ENCODE measurements around the gene ABLIM2. TPM values are rescaled to one million over a fixed set of nuclear protein-coding genes. Genes with fewer than 3 reads are reported as not detected.
"Not testable (repeated sequence)": the region's sequence is repeated elsewhere in the genome, so short reads cannot be mapped to it uniquely, and the experiment has no call there.

ABLIM2 gene
- polyA plus RNA-seq, 3 donors: 0.21 TPM; not detected in 2

- Histone ChIP-seq H3K27ac (ENCODE audit: low read depth in 1 of 2, low read length in 2 of 2) (no peak overlapping the region), H4K20me1 (ENCODE audit: insufficient read depth, low read length) (no peaks in the 10 kb centered on the region), H2AFZ (ENCODE audit: insufficient read depth, low read depth, low read length, poor library complexity, severe bottlenecking) (no peak overlapping the region), H3K27me3 (ENCODE audit: control insufficient read depth in 2 of 2, insufficient read depth in 2 of 2, low read length in 2 of 2) (peaks cover 0 to 11% of the 10 kb centered on the region in 2 donors), H3K9ac (ENCODE audit: insufficient read depth, low read length, poor library complexity, severe bottlenecking) (no peak overlapping the region), H3K4me1 (ENCODE audit: control insufficient read depth in 1 of 2, insufficient read depth in 2 of 2, low read length in 2 of 2) (no peaks in the 10 kb centered on the region), H3K4me3 (replicated peaks in 1 of 3; ENCODE audit: low read depth in 2 of 3, low read length in 3 of 3) (no peak overlapping the region), H3K79me2 (ENCODE audit: insufficient read depth, low read length) (no peaks in the 10 kb centered on the region), H3K4me2 (replicated peaks; ENCODE audit: extremely low read depth, low read length, poor library complexity, severe bottlenecking) (no peak overlapping the region), H3K9me3 (replicated peaks in 1 of 2; ENCODE audit: control insufficient read depth in 1 of 2, insufficient read depth in 1 of 2, low read length in 2 of 2) (peaks cover 0 to 4% of the 10 kb centered on the region in 2 donors), H3K36me3 (replicated peaks in 1 of 2; ENCODE audit: control insufficient read depth in 1 of 2, insufficient read depth in 2 of 2, low read length in 2 of 2) (no peaks in the 10 kb centered on the region)
- Mint-ChIP-seq H3K27ac (no peak overlapping the region), H3K27me3 (ENCODE audit: low read depth in 3 of 3) (peaks cover 22 to 28% (median 24%) of the 10 kb centered on the region in 3 donors), H3K9me3 (peaks cover 0 to 3% (median 1%) of the 10 kb centered on the region in 7 donors), H3K4me3 (no peak overlapping the region), H3K4me1 (peaks cover 4% of the 10 kb centered on the region), H3K36me3 (no peaks in the 10 kb centered on the region)
- no peak for TF ChIP-seq CTCF (IDR thresholded peaks at IDR 0.05)
- no peak for DNase-seq
- intact Hi-C loops (cut with micrococcal nuclease): no loop called here
- WGBS (ENCODE audit: insufficient coverage): 84% methylated on average over 12 of the region's 14 CpGs
These were observed 212.8 kb downstream of the ABLIM2 start for GRCh38 chr4:7945709-7946380.

- Histone ChIP-seq H3K4me1 (ENCODE audit: control insufficient read depth in 1 of 2, insufficient read depth in 2 of 2, low read length in 2 of 2) (peaks cover 0 to 4% of the 10 kb centered on the region in 2 donors), H3K9ac (ENCODE audit: insufficient read depth, low read length, poor library complexity, severe bottlenecking) (no peak overlapping the region), H3K27ac (ENCODE audit: low read depth in 1 of 2, low read length in 2 of 2) (no peak overlapping the region), H3K36me3 (replicated peaks in 1 of 2; ENCODE audit: control insufficient read depth in 1 of 2, insufficient read depth in 2 of 2, low read length in 2 of 2) (no peaks in the 10 kb centered on the region), H3K27me3 (ENCODE audit: control insufficient read depth in 2 of 2, insufficient read depth in 2 of 2, low read length in 2 of 2) (peaks cover 2 to 22% of the 10 kb centered on the region in 2 donors), H3K79me2 (ENCODE audit: insufficient read depth, low read length) (no peaks in the 10 kb centered on the region), H4K20me1 (ENCODE audit: insufficient read depth, low read length) (no peaks in the 10 kb centered on the region), H3K4me3 (replicated peaks in 1 of 3; ENCODE audit: low read depth in 2 of 3, low read length in 3 of 3) (no peak overlapping the region), H3K4me2 (replicated peaks; ENCODE audit: extremely low read depth, low read length, poor library complexity, severe bottlenecking) (no peak overlapping the region), H2AFZ (ENCODE audit: insufficient read depth, low read depth, low read length, poor library complexity, severe bottlenecking) (no peak overlapping the region), H3K9me3 (replicated peaks in 1 of 2; ENCODE audit: control insufficient read depth in 1 of 2, insufficient read depth in 1 of 2, low read length in 2 of 2) (peaks cover 0 to 7% of the 10 kb centered on the region in 2 donors)
- WGBS (ENCODE audit: insufficient coverage): no CpG with 5 or more reads among the region's 5 CpGs
- no peak overlapping the region for H3K4me3 Mint-ChIP-seq
- H3K27me3 Mint-ChIP-seq (ENCODE audit: low read depth in 3 of 3): peaks cover 31 to 37% (median 32%) of the 10 kb centered on the region in 3 donors
- H3K4me1 Mint-ChIP-seq: peaks cover 4% of the 10 kb centered on the region
- no peaks in the 10 kb centered on the region for H3K36me3 Mint-ChIP-seq
- no peak for TF ChIP-seq CTCF (IDR thresholded peaks at IDR 0.05)
- peaks cover 0 to 7% (median 7%) of the 10 kb centered on the region in 7 donors for H3K9me3 Mint-ChIP-seq
- H3K27ac Mint-ChIP-seq: no peak overlapping the region
- intact Hi-C loops (cut with micrococcal nuclease): no loop called here
- DNase-seq: no peak
These were observed 213.9 kb downstream of the ABLIM2 start for GRCh38 chr4:7944599-7945220.

- H4K20me1 ChIP-seq (ENCODE audit: insufficient read depth, low read length); H3K4me3 ChIP-seq (replicated peaks in 1 of 3; ENCODE audit: low read depth in 2 of 3, low read length in 3 of 3); intact Hi-C loops (cut with micrococcal nuclease); H3K36me3 Mint-ChIP-seq; H3K4me1 Mint-ChIP-seq; H2AFZ ChIP-seq (ENCODE audit: insufficient read depth, low read depth, low read length, poor library complexity, severe bottlenecking); H3K27ac Mint-ChIP-seq; H3K9me3 ChIP-seq (replicated peaks in 1 of 2; ENCODE audit: control insufficient read depth in 1 of 2, insufficient read depth in 1 of 2, low read length in 2 of 2); H3K36me3 ChIP-seq (replicated peaks in 1 of 2; ENCODE audit: control insufficient read depth in 1 of 2, insufficient read depth in 2 of 2, low read length in 2 of 2); H3K79me2 ChIP-seq (ENCODE audit: insufficient read depth, low read length); H3K9me3 Mint-ChIP-seq; H3K4me2 ChIP-seq (replicated peaks; ENCODE audit: extremely low read depth, low read length, poor library complexity, severe bottlenecking); H3K27ac ChIP-seq (ENCODE audit: low read depth in 1 of 2, low read length in 2 of 2); DNase-seq; H3K4me1 ChIP-seq (ENCODE audit: control insufficient read depth in 1 of 2, insufficient read depth in 2 of 2, low read length in 2 of 2); H3K9ac ChIP-seq (ENCODE audit: insufficient read depth, low read length, poor library complexity, severe bottlenecking); H3K4me3 Mint-ChIP-seq: not testable (repeated sequence)
- WGBS (ENCODE audit: insufficient coverage): no CpG with 5 or more reads among the region's 4 CpGs
- H3K27me3 Mint-ChIP-seq (ENCODE audit: low read depth in 3 of 3): peaks cover 31 to 38% (median 31%) of the 10 kb centered on the region in 3 donors
- H3K27me3 ChIP-seq (ENCODE audit: control insufficient read depth in 2 of 2, insufficient read depth in 2 of 2, low read length in 2 of 2): peaks cover 7 to 25% of the 10 kb centered on the region in 2 donors
These were observed 214.9 kb downstream of the ABLIM2 start for GRCh38 chr4:7943688-7944087.
